Fibroblast of skin of right quadriceps (primary cell): ENCODE measurements around the gene PIK3R3.

ENCODE experiments used
- DNase-seq: peaks from one replicate; pipeline ENCODE4 v3.0.0-alpha.2; 2013

Gene PIK3R3

GRCh38 chr1:46020010-46020409, 112.4 kb downstream of the PIK3R3 start:
- DNase-seq, result no peak

DNA sequence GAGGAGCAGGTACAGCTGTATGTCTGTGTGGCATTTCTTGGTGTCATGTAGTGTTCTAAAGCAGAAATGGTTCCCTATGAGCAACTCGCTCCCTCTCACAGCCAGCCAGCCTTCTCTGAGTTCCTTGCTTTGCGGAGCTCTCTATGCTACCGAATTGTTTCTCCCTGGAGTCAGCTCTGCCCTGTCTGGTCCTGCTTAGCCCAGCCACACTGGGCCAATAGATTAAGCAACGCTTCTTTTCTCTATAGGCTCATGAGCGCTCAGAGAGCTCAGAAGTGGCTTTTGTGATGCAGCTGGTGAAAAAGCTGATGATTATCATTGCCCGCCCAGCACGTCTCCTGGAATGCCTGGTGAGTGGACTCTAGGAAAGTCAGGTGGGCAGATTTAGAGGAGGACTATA, 113.1 kb downstream of the PIK3R3 start:
- no peak for DNase-seq

DNA sequence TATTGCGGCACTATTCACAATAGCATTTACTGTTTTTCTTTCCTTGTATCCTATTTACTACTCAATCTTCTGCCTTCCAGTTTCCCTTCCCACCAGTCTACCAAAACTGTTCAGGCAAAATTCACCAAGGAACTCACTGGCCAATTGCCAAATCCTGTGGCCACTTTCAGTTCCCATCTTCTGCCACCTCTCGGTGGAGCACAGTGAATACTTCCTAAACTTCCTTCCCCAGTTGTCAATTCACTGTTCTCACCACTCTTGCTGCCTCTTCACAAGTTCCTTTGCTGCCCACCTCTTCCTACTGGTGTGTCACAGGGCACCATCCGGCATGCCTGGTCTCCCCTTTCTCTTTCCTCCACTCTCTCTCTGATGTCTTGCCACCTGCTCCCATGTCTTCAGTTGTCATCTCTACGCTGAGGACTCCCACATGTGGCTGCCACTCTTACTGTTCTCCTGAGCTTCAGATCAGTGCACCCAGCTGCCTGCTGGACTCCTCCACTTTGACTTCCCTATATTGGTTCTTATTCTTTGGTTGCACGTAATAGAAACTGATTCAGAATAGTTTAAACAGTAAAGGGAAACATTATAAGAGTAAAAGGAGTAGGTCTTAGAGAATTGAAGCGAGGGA, 114.4 kb downstream of the PIK3R3 start:
- no peak for DNase-seq

DNA sequence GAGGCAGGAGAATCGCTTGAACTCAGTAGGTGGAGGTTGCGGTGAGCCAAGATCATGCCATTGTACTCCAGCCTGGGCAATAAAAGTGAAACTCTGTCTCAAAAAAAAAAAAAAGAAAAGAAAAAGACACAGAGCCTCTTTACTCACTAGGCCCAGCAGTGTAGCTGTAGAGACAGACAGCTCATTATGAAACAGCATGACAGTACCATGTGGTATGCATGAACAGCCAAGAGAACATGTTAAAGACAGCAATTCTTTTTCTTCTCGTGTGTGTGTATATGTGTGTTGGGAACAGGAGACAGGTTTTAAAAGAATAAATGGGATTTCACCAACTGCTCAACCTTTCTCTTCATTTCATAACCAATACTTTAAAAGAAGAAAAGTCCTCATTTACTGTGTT, 118.8 kb downstream of the PIK3R3 start:
- no peak for DNase-seq

- peak; percentile 42 for DNase-seq
Observed at GRCh38 chr1:46012236-46012635, 120.2 kb downstream of the PIK3R3 start.

DNA sequence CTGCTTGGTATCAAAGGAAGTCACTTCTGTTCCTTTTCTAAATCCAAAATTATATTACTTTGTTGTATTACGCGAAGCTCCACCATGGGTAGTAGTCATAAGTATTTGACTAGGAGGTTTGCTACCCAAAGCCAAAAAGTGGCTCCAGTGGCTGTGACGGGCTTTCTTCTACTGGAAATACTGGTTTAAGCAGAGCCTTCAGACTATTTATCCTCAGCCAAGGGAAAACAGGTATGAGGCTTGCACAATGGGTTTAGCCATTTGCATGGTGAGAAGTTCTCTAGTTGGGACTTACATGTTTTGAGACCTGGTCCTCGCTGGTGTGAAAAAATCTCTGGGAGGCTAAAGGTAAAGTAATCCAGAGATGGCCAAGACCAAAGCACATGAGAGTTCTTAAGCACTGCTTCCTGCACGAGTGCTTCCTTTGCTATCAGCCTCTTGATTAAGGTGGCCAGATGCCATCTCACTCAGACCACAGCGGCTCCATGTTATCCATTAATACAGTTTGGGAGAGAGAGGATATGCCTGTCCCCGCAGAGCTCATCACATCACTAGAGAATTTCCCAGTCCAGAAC, 121.2 kb downstream of the PIK3R3 start:
- DNase-seq, result no peak

GRCh38 chr1:46010611-46011010, 121.8 kb downstream of the PIK3R3 start:
- DNase-seq, result no peak

- no peak for DNase-seq
Observed at GRCh38 chr1:46008585-46008984, 123.8 kb downstream of the PIK3R3 start.

- no peak for DNase-seq
Observed at GRCh38 chr1:46005594-46005993, 126.8 kb downstream of the PIK3R3 start.

GRCh38 chr1:46004492-46004891, 127.9 kb downstream of the PIK3R3 start:
- DNase-seq, result no peak

- no peak for DNase-seq
Observed at GRCh38 chr1:46003315-46003714, 129.1 kb downstream of the PIK3R3 start.

DNA sequence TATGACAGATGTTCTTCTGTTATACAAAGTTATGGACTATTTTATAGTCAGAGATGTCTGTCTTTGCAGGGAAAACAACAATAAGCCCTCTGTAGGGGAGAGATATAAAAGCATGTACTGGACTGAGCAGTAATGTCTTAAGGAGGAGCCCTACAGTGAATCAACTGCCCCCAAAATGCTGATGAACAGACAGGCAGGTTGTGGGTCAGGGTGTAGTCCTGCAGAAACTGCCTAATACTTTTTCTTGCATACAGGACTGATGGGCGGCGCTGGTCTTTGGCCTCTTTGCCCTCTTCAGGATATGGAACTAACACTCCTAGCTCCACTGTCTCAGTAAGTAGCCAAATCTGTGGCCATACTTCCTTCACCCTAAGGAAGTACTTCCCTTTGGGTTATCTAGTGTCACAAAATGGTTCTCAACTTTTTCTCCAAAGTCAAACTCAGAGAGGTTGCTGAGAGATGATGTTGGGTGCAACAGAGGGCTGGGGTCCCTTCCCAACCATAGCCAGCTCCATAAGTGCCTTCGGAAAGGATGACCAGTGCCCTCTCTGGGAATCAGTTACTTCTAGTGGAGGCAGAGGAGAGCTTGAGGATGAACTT, 129.8 kb downstream of the PIK3R3 start:
- no peak for DNase-seq

GRCh38 chr1:46001081-46001785, 131.2 kb downstream of the PIK3R3 start:
- no peak for DNase-seq

GRCh38 chr1:45999507-45999906, 132.9 kb downstream of the PIK3R3 start:
- DNase-seq, result no peak

DNA sequence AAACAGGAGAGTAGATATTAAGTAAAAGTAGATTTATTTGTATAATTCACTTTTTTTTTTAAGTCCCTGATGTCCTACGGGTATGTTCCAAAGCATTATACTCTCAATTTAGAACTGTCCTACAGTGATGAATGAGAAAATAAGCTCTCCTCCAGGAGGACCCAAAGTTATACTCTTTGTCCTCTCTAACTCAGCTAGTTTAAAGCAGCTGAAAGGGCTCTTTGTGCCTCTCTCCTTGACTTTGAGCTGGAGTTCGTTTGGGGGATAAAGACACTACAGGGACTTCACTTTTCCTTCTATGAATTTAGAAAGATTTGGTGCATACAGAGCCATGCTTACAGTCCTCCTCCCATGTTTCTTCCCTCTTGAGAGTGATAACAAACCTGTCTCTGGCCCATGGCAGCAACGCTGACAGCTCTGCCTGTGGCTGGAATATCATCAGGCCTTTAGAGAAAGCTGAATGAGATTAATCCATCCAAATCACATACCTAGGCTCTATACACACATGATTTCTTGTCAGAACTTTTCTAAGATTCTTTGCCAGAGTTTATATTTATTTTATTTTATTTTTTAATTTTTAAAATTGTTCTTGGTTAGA, 134.3 kb downstream of the PIK3R3 start:
- no peak for DNase-seq

GRCh38 chr1:45995298-45995697, 137.1 kb downstream of the PIK3R3 start:
- DNase-seq, result no peak

DNA sequence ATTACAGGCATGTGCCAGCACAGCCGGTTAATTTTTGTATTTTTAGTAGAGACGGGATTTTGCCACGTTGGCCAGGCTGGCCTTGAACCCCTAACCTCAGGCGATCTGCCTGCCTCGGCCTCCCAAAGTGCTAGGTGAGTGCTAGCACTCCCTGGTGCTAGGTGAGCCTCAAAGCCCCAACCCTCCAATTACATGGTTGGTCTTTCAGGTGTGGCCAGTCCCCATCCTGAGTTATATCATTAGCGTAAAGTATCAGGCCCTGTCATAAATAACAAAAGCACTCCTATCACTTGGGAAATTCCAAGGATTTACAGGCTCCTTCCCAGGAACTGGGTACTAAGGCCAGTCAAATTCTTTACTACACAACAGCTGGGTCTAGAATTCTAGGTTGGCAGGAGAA, 138.0 kb downstream of the PIK3R3 start:
- no peak for DNase-seq
